NCI-H446 treated with DMSO at 0.1 percent for 48 hours (cell line): ENCODE measurements around the gene KAZN.
"Not testable (repeated sequence)": the region's sequence is repeated elsewhere in the genome, so short reads cannot be mapped to it uniquely, and the experiment has no call there.

Experiments used
- DNase-seq: peaks from one replicate; lab custom pipeline; 2025; lab: John Stamatoyannopoulos, UW

Gene KAZN

DNA sequence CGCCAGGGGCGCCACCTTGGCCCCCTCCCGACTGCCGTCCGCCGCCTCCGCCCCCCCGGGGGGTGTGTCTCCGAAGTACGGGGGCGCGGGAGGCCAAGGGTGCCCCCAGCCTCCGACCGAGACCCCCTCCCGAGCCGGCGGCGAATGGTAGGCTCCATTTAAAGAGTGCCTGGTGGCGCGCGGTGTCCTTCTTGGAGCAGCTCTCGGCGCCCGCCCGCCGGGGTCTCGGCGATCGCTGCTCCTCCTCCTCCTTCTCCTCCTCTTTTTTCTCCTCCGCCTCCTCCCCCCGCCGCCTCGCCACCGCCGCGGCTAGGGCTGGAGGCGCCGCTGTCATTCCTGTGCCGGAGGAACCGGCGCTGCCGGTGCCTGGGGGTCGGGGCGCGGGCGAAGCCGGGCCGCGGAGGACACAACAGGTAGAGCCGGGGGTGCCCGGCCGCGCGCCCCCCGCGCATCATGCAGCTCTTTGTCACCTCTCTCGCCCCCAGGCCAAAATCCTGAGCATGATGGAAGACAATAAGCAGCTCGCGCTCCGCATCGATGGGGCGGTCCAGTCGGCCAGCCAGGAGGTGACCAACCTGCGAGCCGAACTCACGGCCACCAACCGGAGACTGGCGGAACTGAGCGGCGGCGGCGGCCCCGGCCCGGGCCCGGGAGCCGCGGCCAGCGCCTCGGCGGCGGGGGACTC, at the start of gene KAZN:
TSS of gene KAZN (plus strand) at position 188 of the 685 bp plus-strand sequence.
- DNase-seq = no peak

DNA sequence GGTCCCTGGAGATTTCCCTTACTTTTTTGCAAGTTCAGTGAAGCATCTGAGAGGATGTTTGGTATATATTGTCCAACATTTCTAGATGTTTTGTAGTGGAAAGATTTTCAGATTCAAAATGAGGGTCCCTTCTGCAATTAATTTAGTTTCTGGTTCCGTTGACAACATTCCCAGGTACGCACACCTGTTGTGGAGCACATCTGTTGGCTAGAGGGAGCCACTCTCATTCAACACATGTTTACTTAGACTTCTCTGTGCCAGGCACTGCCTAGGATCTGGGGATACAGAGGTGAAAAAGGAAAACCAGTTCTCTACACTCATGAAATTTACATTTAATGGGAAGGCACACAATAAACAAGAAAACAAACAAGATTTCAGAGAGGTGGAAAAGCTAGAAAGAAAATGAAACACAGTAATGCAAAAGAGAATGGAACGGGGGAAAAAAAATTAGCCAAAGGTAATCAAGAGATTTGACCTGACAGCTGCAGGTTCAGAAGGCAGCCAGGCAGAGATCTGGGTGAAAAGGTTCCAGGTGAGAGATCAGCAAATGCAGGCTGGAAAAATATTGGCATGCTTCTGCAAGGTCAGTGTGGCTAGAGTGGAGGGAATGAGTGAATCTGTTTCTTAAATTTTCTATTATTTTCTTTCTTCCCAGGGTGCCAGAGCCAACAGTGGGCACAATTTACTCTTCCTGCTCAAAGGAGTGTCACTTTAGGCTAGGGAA, 48.4 kb upstream of the KAZN start:
- DNase-seq = no peak

DNA sequence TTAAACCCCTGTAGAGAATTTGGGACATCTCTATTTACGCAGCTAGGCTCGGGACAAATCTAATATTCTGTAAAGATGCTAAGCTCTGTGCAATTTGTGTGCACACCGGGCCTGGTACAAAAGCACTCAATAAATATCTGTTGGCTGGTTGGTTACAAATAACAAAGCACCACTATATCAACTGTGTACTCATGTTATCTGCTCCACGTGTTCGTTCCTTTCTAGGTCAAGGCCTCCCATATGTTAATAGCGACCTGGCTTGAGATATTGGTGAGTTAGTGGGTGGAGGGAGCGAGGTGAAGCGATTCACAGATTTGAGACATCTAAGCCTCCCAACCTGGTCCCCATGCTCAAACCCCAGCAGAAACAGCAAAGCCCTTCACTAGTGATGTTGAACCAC, 47.1 kb upstream of the KAZN start:
- DNase-seq = no peak

DNA sequence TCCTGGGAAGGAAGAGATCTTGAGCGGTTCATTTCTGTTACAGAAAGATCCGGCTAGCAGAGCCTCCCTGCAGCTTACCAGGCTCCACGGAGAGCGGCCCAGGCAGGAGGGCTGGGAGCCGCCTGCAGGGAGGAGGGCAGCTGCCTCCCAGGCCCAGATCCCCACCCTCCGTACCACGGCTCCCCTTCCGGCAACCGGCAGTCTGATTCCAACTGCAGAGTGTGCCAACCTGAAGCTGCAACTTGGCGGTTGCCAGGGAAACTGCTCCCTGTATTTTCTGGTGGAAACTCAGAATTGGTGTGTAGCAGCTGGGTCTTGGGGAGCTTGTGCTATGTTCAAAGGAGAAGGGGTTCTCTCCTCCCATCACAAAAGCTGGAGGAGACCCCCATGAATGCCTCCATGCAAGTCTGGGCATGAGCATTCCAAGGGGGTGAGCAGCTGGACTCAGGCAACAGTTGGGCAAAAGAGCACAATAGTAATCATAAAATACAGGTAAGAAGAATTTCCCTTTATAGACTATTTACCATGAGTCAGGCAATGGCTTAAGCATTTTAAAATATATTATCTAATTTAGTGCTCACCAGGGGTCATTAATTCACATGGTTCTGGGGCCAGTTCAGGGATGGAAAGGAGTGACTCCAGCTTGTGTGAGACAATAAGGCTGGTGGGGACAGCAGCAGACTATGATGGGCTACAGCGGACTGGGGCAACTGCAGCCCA, 46.1 kb upstream of the KAZN start:
- DNase-seq = no peak

DNA sequence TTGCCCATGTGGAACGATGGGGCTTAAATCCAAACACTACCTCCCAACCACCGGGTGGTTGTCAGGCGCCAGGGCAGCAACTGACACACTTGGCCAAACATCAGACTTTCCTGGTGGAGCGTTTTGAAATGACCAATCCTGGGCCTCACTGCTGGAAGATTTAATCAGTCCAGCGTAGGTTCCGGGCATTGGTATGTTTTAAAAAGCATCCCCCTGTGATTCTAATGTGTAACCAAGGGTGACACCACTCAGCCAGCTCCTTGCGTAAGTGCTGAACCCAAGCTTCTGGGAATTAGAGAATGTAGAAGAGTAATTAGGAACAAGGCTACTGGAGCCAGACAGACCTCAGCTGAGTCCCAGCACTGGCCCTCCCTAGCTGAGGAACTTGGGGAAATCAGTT, 44.8 kb upstream of the KAZN start:
- no peak for DNase-seq

DNA sequence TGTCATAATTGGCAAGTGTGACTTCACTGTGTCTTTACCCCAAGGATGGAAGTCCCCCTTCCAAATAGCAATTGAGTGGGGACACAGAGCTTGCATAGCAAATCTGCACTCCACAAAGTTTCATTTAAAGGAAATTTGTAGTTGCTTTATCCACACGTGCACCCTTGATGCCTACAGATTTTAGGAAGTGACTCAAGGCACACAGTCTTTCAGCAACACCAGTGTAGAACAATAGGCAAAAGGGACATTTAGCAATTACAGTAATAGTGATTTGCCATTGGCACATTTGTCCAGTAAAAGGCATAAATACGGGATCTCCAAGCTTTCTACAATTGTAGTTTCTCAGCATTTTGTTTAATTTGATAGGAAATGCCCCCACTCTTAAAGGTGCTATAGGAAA, 43.4 kb upstream of the KAZN start:
- DNase-seq = no peak

DNA sequence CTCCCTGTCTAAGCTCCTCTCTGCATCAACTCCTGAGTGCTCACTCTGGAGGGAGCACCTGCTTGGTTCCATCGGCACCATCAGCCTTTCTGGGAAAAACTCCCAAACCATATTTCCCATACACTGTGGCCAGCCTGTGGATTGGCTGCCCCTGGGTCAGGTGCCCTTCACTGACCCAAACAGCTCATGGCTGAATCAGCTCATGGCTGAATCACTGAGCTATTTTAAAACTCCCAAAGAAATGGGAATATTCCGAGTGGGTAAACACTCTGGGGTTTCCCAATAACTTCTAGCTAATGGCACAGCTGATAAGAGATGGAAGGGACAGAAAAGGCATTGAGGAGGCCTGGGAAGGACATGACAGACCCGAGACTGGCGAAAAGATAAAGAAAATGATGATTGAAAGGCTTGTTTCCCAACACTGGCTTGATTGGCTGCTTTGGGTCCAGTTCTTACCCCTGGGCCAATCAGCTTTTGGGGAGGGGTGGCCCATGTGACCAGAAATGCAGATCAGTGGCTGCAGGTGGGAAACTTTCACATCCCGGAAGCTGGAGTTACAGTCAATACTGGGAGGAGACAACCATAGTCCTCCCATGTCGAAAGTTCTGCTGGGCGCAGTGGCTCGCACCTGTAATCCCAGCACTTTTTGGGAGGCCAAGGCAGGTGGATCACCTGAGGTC, 37.3 kb upstream of the KAZN start:
- DNase-seq = no peak

DNA sequence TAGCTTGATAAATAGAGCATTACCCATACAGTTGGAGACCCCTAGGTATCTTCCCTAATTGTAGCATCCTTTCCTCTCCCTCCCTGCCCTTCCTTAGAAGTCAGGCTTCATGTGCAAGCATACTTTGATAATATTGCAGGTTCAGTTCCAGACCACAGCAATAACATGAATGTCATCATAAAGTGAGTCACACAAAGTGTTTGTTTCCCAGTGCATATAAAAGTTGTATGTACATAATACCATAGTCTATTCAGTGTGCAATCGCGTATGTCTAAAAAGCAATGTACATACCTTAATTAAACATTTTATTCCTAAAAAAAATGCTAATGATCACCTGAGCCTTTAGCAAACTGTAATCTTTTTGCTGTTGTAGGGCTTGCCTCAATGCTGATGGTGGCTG, 33.4 kb upstream of the KAZN start:
- no peak for DNase-seq

DNA sequence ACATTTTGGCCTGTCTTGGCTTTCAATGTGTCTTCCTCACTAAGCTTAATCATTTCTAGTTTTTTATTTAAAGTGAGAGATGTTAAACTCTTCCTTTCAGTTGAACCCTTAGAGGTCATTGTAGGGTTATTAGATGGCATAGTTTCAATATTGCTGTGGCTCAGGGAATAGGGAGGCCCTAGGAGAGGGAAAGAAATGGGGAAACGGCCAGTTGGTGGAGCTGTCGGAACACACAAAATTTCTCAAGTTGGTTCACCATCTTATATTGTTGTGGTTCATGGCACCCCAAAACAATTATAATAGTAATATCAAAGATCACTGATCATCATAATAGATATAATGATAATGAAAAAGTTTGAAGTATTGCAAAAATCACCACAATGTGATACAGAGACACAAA, 31.4 kb upstream of the KAZN start:
- DNase-seq = no peak

DNA sequence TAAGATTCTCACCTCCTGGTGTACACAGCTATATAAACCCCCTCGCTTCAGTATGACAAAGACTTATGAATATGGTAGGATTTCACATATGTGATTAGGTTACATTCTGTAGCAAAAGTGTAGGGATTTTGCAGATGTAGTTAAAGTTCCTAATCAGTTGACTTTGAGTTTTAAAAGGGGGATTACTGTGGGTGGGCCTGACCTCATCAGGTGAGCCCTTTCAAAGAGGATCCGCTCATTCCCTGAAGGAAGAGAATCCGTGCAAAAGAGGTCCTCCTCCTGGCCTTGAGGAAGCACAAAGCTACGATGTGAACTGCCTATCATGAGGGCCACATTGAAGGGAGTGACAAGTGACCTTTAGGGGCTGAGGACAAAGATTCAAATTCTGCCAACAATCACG, 30.6 kb upstream of the KAZN start:
- DNase-seq = no peak

DNA sequence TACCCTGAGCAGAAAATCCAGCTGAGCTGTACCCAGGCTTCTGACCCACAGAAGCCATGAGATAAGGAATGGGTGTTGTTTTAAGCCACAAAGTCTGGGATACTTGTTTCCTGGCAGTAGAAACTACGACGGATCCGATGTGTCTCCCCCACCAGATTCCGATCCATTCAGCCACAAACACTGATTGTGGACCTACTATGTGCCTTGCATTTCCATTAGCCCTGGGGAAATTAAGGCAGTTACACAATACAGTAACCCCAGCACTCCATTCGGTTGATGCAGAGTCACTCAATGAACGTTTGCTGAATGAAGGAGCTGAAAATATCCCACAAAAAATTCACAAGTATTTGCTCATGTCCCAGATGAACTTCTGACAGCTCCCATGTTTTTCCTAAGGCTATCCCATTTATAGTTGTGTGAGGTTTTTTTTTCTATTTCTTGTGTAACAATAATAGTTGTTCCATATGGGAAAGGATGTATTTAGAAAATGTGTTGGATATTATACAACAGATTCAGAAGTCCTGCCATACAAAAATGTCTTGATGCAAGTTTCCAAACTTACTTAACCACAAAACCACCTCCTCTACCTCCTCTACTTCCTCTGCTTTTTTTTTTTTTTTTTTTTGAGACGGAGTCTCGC, 29.6 kb upstream of the KAZN start:
- no peak for DNase-seq

DNA sequence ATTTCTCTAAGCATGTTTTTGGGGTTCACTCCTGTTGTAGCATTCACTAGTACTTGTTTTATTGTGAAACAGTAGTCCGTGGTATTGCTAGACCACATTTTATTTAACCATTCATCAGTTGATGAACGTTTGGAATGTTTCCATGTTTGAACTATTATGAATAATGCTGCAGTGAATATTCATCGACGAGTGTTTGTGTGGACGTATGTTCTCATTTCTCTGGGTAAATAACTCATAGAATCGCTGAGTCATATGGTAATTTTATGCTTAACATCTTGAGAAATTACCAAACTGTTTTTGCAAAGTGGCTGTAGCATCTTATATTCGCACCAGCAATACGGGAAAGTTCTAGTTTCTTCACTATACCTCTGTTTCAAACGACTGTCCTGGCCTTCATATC, 28.0 kb upstream of the KAZN start:
- DNase-seq = no peak

DNA sequence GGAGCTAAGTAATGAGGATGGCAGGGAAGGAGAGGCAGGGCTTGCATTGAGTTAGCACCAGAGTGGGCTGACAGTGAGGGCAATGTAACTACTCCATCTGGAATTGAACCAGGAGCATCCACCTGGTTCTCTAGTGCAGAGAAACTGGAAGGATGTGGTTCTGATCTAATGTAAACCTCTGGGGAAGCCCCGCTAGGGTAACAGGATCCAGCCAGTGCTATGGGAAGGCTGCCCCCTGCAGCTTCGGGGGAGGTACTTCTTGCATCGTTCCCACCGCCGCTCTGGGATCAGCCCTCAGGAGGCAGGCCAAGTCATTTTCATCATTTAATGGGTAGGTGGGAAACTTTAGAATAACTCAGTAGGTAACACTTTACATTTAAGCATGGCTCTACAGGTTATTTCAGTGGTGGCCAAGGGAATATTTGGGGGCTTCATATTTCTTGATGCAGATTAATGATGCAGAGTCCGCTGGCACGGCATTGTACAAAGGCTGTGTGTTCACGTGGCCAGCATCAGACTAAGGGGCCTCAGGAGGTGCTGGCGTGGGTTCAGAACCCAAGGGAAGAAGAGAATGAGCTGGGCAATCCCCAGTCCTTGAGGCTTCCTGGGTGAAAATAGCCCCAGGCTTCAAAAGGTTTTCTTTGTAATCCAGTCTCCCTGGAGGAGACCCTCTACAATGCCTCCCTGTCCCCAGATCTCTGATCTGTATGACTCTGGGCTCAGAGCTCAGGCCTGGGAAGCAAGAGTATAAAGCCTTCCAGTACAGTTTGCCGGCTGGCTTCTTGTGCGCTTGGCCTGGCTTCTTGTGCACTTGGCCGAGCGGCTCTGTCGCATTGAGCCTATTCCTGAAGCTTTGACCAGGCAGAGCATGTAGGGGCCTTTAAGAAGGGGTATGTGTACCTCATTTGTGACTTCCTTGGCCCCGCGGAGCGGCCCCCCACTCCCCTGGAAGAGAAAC, 26.4 kb upstream of the KAZN start:
- no peak for DNase-seq

DNA sequence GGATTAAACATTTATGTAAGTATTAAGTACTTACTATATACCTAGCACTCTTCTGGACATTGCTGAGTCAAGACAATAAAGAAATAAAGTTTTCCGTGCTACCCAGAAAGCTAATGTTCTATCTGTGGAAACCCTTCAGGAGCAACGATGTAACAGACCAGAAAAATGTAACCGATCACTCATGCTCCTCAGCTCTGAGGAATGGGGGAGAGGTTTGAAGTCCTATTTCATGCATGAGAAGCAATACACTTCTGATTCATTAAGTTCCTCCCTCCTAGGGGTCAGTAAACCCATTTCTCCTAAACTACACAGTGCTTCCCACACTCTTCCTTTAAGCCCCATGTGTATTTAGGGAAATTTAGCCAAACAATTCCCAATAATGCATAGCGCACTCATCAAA, 25.6 kb upstream of the KAZN start:
- no peak for DNase-seq

DNA sequence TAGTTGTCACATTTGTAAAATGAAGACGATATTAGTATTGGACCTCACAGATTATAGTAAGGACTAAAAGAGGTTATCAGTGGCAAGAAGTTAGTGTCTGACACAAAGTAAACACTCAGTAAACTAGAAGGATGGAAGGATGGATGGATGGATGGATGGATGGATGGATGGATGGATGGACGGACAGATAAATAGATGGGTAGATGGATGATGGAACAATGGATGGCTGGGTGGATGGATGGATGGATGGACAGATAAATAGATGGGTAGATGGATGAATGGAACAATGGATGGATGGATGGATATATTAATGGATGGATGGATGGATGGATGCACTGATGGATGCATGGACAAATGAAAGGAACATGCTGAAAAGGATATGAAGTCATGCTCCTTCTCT, 22.3 kb upstream of the KAZN start:
- no peak for DNase-seq

DNA sequence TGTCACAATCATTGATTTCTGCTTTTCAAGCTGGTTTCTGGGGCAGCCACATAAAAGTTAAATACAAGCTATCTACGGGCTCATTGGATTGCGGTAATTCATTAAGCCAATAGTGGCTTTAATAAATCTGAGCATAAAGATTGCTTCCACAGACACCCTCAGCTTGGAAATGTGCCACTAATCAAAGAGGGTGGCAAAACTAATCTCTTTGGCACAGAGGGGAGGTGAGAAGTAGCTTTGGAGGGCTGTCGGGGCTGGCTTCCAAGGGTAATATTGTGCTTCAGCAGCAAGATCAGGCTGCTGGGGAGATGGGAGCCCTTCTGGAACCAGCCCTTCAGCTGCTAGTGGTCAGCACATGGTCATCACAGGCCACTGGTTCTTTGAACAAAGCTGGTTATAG, 21.2 kb upstream of the KAZN start:
- DNase-seq = no peak

DNA sequence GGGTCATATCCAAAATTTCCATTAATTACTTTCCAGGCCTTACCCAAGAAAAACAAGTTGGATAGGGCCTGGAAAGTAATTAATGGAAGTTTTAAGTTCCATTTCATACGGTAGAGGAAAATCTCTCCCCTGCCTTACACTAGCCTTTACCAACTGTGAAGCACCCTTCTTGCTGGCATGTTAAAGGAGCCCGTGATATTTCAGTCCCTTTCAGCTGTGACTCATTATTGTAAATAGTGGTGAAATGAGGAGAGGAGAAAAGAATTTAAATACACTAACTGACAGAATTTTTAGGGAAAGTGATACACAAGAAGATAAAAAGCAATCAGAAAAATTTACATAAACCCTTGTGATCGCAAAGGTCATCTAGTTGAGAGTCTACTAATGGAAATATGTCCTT, 20.3 kb upstream of the KAZN start:
- DNase-seq = no peak

DNA sequence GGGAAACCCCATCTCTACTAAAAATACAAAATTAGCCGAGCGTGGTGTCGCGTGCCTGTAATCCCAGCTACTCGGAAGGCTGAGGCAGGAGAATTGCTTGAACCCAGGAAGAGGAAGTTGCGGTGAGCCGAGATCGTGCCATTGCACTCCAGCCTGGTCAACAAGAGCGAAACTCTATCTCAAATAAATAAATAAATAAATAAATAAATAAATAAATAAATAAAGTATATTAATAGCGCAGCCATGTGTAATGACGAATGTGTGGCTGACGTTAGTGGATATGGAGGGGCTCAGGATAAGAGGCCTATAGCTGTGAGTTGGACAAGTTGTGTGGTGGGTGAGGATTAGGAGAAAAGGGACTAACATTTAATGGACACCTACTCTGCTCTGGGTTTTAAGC, 18.2 kb upstream of the KAZN start:
- DNase-seq = not testable (repeated sequence)

DNA sequence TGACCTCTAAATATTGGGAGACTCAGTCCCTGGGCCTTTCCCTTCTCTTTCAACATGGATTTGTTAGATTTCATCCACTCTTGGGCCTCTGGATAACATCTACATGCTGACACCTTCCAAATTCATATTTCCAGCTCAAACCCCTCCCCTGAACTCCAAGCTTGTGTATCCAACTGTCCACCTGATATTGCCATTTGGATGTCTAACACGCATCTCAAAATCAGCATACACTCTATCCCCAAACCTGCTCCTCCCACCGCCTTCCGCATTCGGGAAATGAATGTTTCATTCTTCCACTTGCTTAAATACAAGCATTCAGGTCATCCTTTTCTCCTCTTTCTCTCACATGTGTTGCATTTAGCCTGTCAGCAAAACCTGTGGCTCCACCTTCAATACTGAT, 17.5 kb upstream of the KAZN start:
- DNase-seq = no peak

DNA sequence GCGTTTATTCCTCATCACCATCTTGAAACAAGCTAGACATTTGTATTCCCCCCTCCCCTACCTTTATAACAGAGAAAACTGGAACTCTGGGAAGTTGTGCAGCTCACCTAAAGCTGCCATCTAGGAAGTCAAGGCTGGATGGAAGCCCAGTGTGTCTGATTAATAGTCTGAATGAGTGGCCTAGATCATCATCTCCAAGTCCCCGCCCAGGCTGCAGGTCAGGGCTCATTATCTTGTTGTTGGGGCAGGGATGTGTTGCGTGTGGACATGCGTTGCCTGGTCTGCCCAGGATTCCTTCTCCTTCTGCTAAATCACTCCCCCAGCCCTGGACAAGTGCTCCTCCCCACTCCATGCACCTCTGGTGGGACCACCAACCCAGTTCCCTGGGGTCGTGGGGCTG, 14.7 kb upstream of the KAZN start:
- DNase-seq = no peak

DNA sequence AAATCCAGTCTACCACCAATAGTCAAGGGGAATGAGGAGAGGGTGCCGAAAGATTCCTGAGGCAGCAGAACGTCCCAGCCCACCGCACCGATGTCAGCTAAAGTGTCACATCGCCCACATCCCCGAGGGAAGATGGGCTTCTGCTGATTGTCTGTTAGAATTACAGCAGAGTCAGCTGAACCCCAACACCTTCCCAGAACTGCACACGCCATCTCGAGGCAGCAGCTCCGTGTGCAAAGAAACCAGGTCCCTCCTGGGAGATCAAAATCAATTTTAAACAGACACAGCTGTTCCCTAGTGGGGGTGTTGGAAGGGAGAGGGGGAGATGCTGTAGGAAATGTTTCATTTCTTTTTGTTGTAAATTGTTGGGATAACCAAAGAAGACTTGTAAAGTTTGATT, 12.8 kb upstream of the KAZN start:
- no peak for DNase-seq
